TTC549 (cell line): ENCODE data around the gene CLDN15.
"Not testable (repeated sequence)": the region's sequence is repeated elsewhere in the genome, so short reads cannot be mapped to it uniquely, and the experiment has no call there.

ENCODE experiments used
- FAIRE-seq: peaks from 2 replicates; lab custom pipeline; 2012; peaks lifted over from hg19 to GRCh38; lab: Jason Lieb, UNC

CLDN15 gene

GRCh38 chr7:101220295-101220694 lies 17.3 kb downstream of the CLDN15 start:
- no peak for FAIRE-seq

- FAIRE-seq: no peak
These were observed 19.1 kb downstream of the CLDN15 start for GRCh38 chr7:101218236-101219125.

GRCh38 chr7:101217388-101218235 lies 20.0 kb downstream of the CLDN15 start, which contains the start of the genes PLOD3 and ZNHIT1:
Gene PLOD3 (minus strand): TSS chr7:101217581. CDS start chr7:101217274, 307 bp downstream.
Gene ZNHIT1 (plus strand): TSS chr7:101218165. CDS start chr7:101218196, 31 bp downstream.
- FAIRE-seq: peak; percentile 87

- FAIRE-seq: no peak
These were observed 20.7 kb downstream of the CLDN15 start for GRCh38 chr7:101216860-101217387.

GRCh38 chr7:101216001-101216859 lies 21.4 kb downstream of the CLDN15 start:
- FAIRE-seq: no peak

- no peak for FAIRE-seq
These were observed 25.6 kb downstream of the CLDN15 start for GRCh38 chr7:101212014-101212413.

- no peak for FAIRE-seq
These were observed 26.1 kb downstream of the CLDN15 start for GRCh38 chr7:101211501-101211900.

GRCh38 chr7:101210143-101210542 lies 27.5 kb downstream of the CLDN15 start:
- FAIRE-seq: no peak

- no peak for FAIRE-seq
These were observed 28.8 kb downstream of the CLDN15 start for GRCh38 chr7:101208794-101209193.

- FAIRE-seq: no peak
These were observed 30.1 kb downstream of the CLDN15 start for GRCh38 chr7:101207459-101207858.

- FAIRE-seq: no peak
These were observed 30.9 kb downstream of the CLDN15 start for GRCh38 chr7:101206665-101207042.

GRCh38 chr7:101205901-101206664 lies 31.5 kb downstream of the CLDN15 start:
- no peak for FAIRE-seq

- FAIRE-seq: not testable (repeated sequence)
These were observed 33.6 kb downstream of the CLDN15 start for GRCh38 chr7:101203740-101204738.

GRCh38 chr7:101202603-101202918 lies 35.0 kb downstream of the CLDN15 start:
- FAIRE-seq: no peak

GRCh38 chr7:101201695-101202602 lies 35.7 kb downstream of the CLDN15 start:
- FAIRE-seq: no peak

- no peak for FAIRE-seq
These were observed 36.6 kb downstream of the CLDN15 start, which contains the start of gene MOGAT3 for GRCh38 chr7:101200862-101201599. Gene MOGAT3 (minus strand): TSS chr7:101201036. CDS start chr7:101200854, 182 bp downstream.

GRCh38 chr7:101200504-101200861 lies 37.1 kb downstream of the CLDN15 start:
- FAIRE-seq: no peak

- not testable (repeated sequence) for FAIRE-seq
These were observed 38.1 kb downstream of the CLDN15 start for GRCh38 chr7:101199522-101199921.
